HCT116 (cell line): ENCODE results near the gene SH3TC2. TPM values are rescaled to one million over a fixed set of nuclear protein-coding genes. Genes with fewer than 3 reads are reported as not detected.

Experiments
- ATAC-seq: fragments of 200-7000 bp; cut with Tn5 transposase; 2 replicates; pipeline ENCODE4 v1.9.1; 2020; ENCODE audit warnings: mild to moderate bottlenecking, moderate library complexity
- BruUV-seq: library from RNA; stranded (reverse); fragments of 400-500 nt; replicated peaks from 2 replicates; lab custom pipeline; 2021; lab: Mats Ljungman, UMichigan
- CTCF ChIA-PET: fragments of 300-600 bp; sonication (Branson Sonifier 250); formaldehyde crosslinking; loops from one replicate; lab custom pipeline; 2021; ENCODE audit warnings: antibody characterized with exemption; lab: Charles Lee
- POLR2A ChIA-PET: fragments of 300-600, 350-600 bp; sonication (Branson Sonifier 250); formaldehyde crosslinking; loops from one replicate; lab custom pipeline; 2021; ENCODE audit warnings: antibody characterized with exemption; lab: Charles Lee
- RAD21 ChIA-PET, 2 experiments: fragments of 300-600 bp; sonication (Branson Sonifier 250); formaldehyde crosslinking; loops; one replicate each; lab custom pipeline; 2023; ENCODE audit warnings: low total read pairs in 2 of 2; ENCODE audit not compliant: uncharacterized antibody in 2 of 2, unreplicated experiment in 2 of 2, low non-redundant PET in 1 of 2; lab: Charles Lee
- DNase-seq: peaks from one replicate; pipeline ENCODE4 v3.0.0-alpha.2; 2010; ENCODE audit warnings: low read depth, low spot score
- H2AFZ ChIP-seq: fragments of 200-600 bp; shearing (Covaris generic), sonication (generic); 2 replicates; pipeline ENCODE4 v1.6.1; 2017; ENCODE audit warnings: low read depth, mixed run types, mixed read lengths, antibody characterized with exemption, low read length; ENCODE audit not compliant: poor library complexity, severe bottlenecking
- H3K27ac ChIP-seq: 2 replicates; pipeline ENCODE4 v1.5.1; 2012; ENCODE audit warnings: low read depth, low read length
- H3K27me3 ChIP-seq: fragments of 200-600 bp; sonication (generic); 2 replicates; pipeline ENCODE4 v1.6.1; 2016; ENCODE audit warnings: mixed run types, low read length, mixed read lengths; ENCODE audit not compliant: insufficient read depth
- H3K36me3 ChIP-seq, 2 experiments: fragments of 200-500 bp in 1 of 2; fragments of 200-600 bp in 1 of 2; sonication (Bioruptor generic) in 1 of 2; sonication (generic) in 1 of 2; 2 replicates each; pipeline versions ENCODE4 v1.5.1 to v1.6.1; 2014 to 2016; ENCODE audit warnings: low read length in 2 of 2, inconsistent platforms in 1 of 2, mixed read lengths in 1 of 2, mixed run types in 1 of 2; ENCODE audit not compliant: insufficient read depth in 2 of 2, control insufficient read depth in 1 of 2
- H3K4me1 ChIP-seq, 2 experiments: fragments of 200-600 bp in 1 of 2; sonication (generic) in 1 of 2; 2 replicates each; pipeline versions ENCODE4 v1.5.1 to v1.6.1; 2012 to 2017; ENCODE audit warnings: low read length in 2 of 2, inconsistent platforms in 1 of 2, mild to moderate bottlenecking in 1 of 2, mixed read lengths in 1 of 2, mixed run types in 1 of 2, moderate library complexity in 1 of 2; ENCODE audit not compliant: insufficient read depth in 2 of 2, control insufficient read depth in 1 of 2
- H3K4me2 ChIP-seq: fragments of 200-600 bp; sonication (generic); 2 replicates; pipeline ENCODE4 v1.6.1; 2017; ENCODE audit warnings: mixed run types, low read length, mixed read lengths
- H3K4me3 ChIP-seq, 2 experiments: fragments of 200-600 bp in 1 of 2; sonication (generic) in 1 of 2; replicated peaks in 1 of 2; 2 replicates each; pipeline ENCODE4 v1.5.1; 2011 to 2016; ENCODE audit warnings: low read length in 2 of 2, control low read depth in 1 of 2, low read depth in 1 of 2, mild to moderate bottlenecking in 1 of 2, mixed read lengths in 1 of 2, mixed run types in 1 of 2
- H3K79me2 ChIP-seq: fragments of 200-600 bp; sonication (generic); 2 replicates; pipeline ENCODE4 v1.6.1; 2017; ENCODE audit warnings: mild to moderate bottlenecking, mixed run types, low read length, moderate library complexity, mixed read lengths; ENCODE audit not compliant: insufficient read depth
- H3K9ac ChIP-seq: fragments of 200-600 bp; sonication (generic); 2 replicates; pipeline ENCODE4 v1.6.1; 2016; ENCODE audit warnings: low read length, mixed read lengths
- H3K9me2 ChIP-seq: fragments of 200-600 bp; sonication (generic), shearing (Covaris generic); 2 replicates; pipeline ENCODE4 v1.6.1; 2017; ENCODE audit warnings: mixed run types, mild to moderate bottlenecking, moderate library complexity; ENCODE audit not compliant: insufficient read depth
- H3K9me3 ChIP-seq, 2 experiments: fragments of 200-500 bp in 1 of 2; fragments of 200-600 bp in 1 of 2; sonication (Bioruptor generic) in 1 of 2; sonication (generic) in 1 of 2; 2 replicates each; pipeline ENCODE4 v1.6.1; 2014 to 2017; ENCODE audit warnings: low read length in 2 of 2, mixed read lengths in 2 of 2, inconsistent platforms in 1 of 2, low read depth in 1 of 2, mild to moderate bottlenecking in 1 of 2, mixed run types in 1 of 2, moderate library complexity in 1 of 2; ENCODE audit not compliant: control insufficient read depth in 1 of 2, insufficient read depth in 1 of 2
- H4K20me1 ChIP-seq: fragments of 200-600 bp; sonication (generic), shearing (Covaris generic); 2 replicates; pipeline ENCODE4 v1.6.1; 2017; ENCODE audit warnings: mixed run types, mild to moderate bottlenecking, moderate library complexity; ENCODE audit not compliant: insufficient read depth
- CTCF ChIP-seq, 3 experiments: fragments of 200-600 bp in 1 of 3; sonication (generic) in 1 of 3; IDR thresholded peaks in 2 of 3; conservative IDR thresholded peaks in 1 of 3; 2 replicates each; pipeline ENCODE4 v1.5.1; 2012 to 2017; ENCODE audit warnings: low read depth in 2 of 3, low read length in 2 of 3, antibody characterized with exemption in 1 of 3, borderline replicate concordance in 1 of 3, control low read depth in 1 of 3, mild to moderate bottlenecking in 1 of 3, mixed read lengths in 1 of 3, mixed run types in 1 of 3, moderate library complexity in 1 of 3; ENCODE audit not compliant: insufficient read depth in 1 of 3
- EGR1 ChIP-seq: IDR thresholded peaks from 2 replicates; pipeline ENCODE4 v1.6.1; 2012; ENCODE audit warnings: low read depth
- ELF1 ChIP-seq: IDR thresholded peaks from 2 replicates; pipeline ENCODE4 v1.6.1; 2012; ENCODE audit warnings: low read depth, borderline replicate concordance
- RAD21 ChIP-seq: IDR thresholded peaks from 2 replicates; pipeline ENCODE4 v1.6.1; 2012; ENCODE audit warnings: low read depth, mild to moderate bottlenecking
- SP1 ChIP-seq: IDR thresholded peaks from 2 replicates; pipeline ENCODE4 v1.6.1; 2012; ENCODE audit warnings: low read depth
- ZBTB33 ChIP-seq: IDR thresholded peaks from 2 replicates; pipeline ENCODE4 v1.6.1; 2011; ENCODE audit warnings: mild to moderate bottlenecking, low read length, moderate library complexity; ENCODE audit not compliant: insufficient replicate concordance; ENCODE audit errors: extremely low read depth
- ZNF274 ChIP-seq: fragments of 200-500 bp; sonication (Bioruptor generic); IDR thresholded peaks from 2 replicates; pipeline ENCODE4 v1.6.1; 2014; ENCODE audit warnings: mild to moderate bottlenecking, low read depth, low read length, inconsistent platforms
- intact Hi-C: fragments of 100-400 bp; cut with micrococcal nuclease; formaldehyde crosslinking; loops from 2 replicates; pipeline ENCODE4 v1.10.0; 2022
- total RNA-seq: library from RNA; stranded (reverse); gene quantifications from one replicate; pipeline ENCODE4 v1.2.1, GENCODE V29; 2021; ENCODE audit not compliant: unreplicated experiment
- TF ChIP-seq, protein P1 (sequence below): IDR thresholded peaks from 2 replicates; pipeline ENCODE4 v1.6.1; 2012

Gene SH3TC2
- total RNA-seq, 1 experiment from 2014 or later = 12.8 TPM

DNA sequence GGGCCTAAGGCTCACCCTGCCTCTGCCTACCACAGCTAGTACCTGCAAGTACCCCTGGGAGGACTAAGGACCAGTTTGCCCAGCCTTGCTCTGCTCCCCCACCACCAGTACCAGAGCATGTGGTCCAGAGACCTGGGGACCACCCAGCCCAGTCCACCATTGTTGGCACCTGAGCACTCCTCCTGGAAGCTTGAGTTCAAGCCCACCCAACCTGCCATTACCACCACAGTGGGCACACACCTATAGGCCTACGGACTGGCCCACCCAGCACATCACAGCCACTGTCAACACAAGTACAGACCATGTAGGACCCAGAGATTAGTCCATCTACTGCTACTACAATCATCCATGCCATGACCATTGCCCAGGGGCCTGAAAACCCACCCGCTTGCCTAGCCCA, 30.8 kb upstream of the SH3TC2 start:
- Histone ChIP-seq H3K4me3 (no peak overlapping the region), H3K4me1 (no peaks in the 10 kb centered on the region), H3K79me2 (no peaks in the 10 kb centered on the region), H3K36me3 (no peaks in the 10 kb centered on the region), H2AFZ (no peak overlapping the region), H3K27ac (no peak overlapping the region), H3K27me3 (no peaks in the 10 kb centered on the region), H3K9me3 (0 out of 4 replicates have a peak, but pooled peaks cover 0 to 3% of the 10 kb centered on the region in 2 experiments), H3K9ac (no peak overlapping the region), H4K20me1 (no peaks in the 10 kb centered on the region), H3K9me2 (no peaks in the 10 kb centered on the region), H3K4me2 (no peak overlapping the region)
- POLR2A ChIA-PET = no interaction called here
- DNase-seq = no peak
- CTCF ChIA-PET = no interaction called here
- no TSS peak for BruUV-seq
- RAD21 ChIA-PET = no interaction called here
- ATAC-seq = no peak
- intact Hi-C loops = no loop called here
- TF ChIP-seq, protein P1, sequence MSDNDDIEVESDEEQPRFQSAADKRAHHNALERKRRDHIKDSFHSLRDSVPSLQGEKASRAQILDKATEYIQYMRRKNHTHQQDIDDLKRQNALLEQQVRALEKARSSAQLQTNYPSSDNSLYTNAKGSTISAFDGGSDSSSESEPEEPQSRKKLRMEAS = no peak
- TF ChIP-seq CTCF (IDR thresholded peaks at IDR 0.05 in 2 of 3, conservative IDR thresholded peaks at IDR 0.05 in 1 of 3; ENCODE audit: borderline replicate concordance in 1 of 3, insufficient read depth in 1 of 3, low read depth in 2 of 3, low read length in 2 of 3) = no peak
- no peak for TF ChIP-seq ELF1
- no peak for TF ChIP-seq ZNF274
- no peak for TF ChIP-seq ZBTB33
- no peak for TF ChIP-seq SP1
- no peak for TF ChIP-seq EGR1
- no peak for TF ChIP-seq RAD21
